ENCODE results near the gene RAB44.

Gene RAB44

GRCh38 chr6:36758516-36759147, 61.0 kb downstream of the RAB44 start:
- TF ChIP-seq ZNF274 (IDR thresholded peaks at IDR 0.05; ENCODE audit: low read depth, low read length), result no peak
- H3K4me3 ChIP-seq (ENCODE audit: low read length), result no peak overlapping the region

GRCh38 chr6:36759148-36759759, 61.6 kb downstream of the RAB44 start:
- H3K4me3 ChIP-seq (ENCODE audit: low read length), result no peak overlapping the region
- no peak for TF ChIP-seq ZNF274 (IDR thresholded peaks at IDR 0.05; ENCODE audit: low read depth, low read length)

- no peak overlapping the region for H3K4me3 ChIP-seq (ENCODE audit: low read length)
- TF ChIP-seq ZNF274 (IDR thresholded peaks at IDR 0.05; ENCODE audit: low read depth, low read length), result no peak
Observed at GRCh38 chr6:36760685-36761435, 63.2 kb downstream of the RAB44 start.

- TF ChIP-seq ZNF274 (IDR thresholded peaks at IDR 0.05; ENCODE audit: low read depth, low read length), result no peak
- no peak overlapping the region for H3K4me3 ChIP-seq (ENCODE audit: low read length)
Observed at GRCh38 chr6:36762123-36762522, 64.5 kb downstream of the RAB44 start.

GRCh38 chr6:36765190-36765589, 67.6 kb downstream of the RAB44 start:
- no peak for TF ChIP-seq ZNF274 (IDR thresholded peaks at IDR 0.05; ENCODE audit: low read depth, low read length)
- H3K4me3 ChIP-seq (ENCODE audit: low read length), result no peak overlapping the region

GRCh38 chr6:36765594-36766398, 68.2 kb downstream of the RAB44 start:
- no peak for TF ChIP-seq ZNF274 (IDR thresholded peaks at IDR 0.05; ENCODE audit: low read depth, low read length)
- H3K4me3 ChIP-seq (ENCODE audit: low read length), result no peak overlapping the region

GRCh38 chr6:36766399-36766945, 68.8 kb downstream of the RAB44 start:
- TF ChIP-seq ZNF274 (IDR thresholded peaks at IDR 0.05; ENCODE audit: low read depth, low read length), result no peak

GRCh38 chr6:36769183-36769675, 71.6 kb downstream of the RAB44 start:
- no peak overlapping the region for H3K4me3 ChIP-seq (ENCODE audit: low read length)
- no peak for TF ChIP-seq ZNF274 (IDR thresholded peaks at IDR 0.05; ENCODE audit: low read depth, low read length)

More at GRCh38 chr6:36766399-36766945, 68.8 kb downstream of the RAB44 start:
- H3K4me3 ChIP-seq (ENCODE audit: low read length), result no peak overlapping the region

- no peak for TF ChIP-seq ZNF274 (IDR thresholded peaks at IDR 0.05; ENCODE audit: low read depth, low read length)
- H3K4me3 ChIP-seq (ENCODE audit: low read length), result no peak overlapping the region
Observed at GRCh38 chr6:36769676-36770499, 72.3 kb downstream of the RAB44 start.

- TF ChIP-seq ZNF274 (IDR thresholded peaks at IDR 0.05; ENCODE audit: low read depth, low read length), result no peak
- H3K4me3 ChIP-seq (ENCODE audit: low read length), result no peak overlapping the region
Observed at GRCh38 chr6:36771145-36771544, 73.5 kb downstream of the RAB44 start.

- TF ChIP-seq ZNF274 (IDR thresholded peaks at IDR 0.05; ENCODE audit: low read depth, low read length), result no peak
Observed at GRCh38 chr6:36772397-36772796, 74.8 kb downstream of the RAB44 start.

GRCh38 chr6:36774331-36774730, 76.7 kb downstream of the RAB44 start:
- no peak overlapping the region for H3K4me3 ChIP-seq (ENCODE audit: low read length)
- no peak for TF ChIP-seq ZNF274 (IDR thresholded peaks at IDR 0.05; ENCODE audit: low read depth, low read length)

More at GRCh38 chr6:36772397-36772796, 74.8 kb downstream of the RAB44 start:
- no peak overlapping the region for H3K4me3 ChIP-seq (ENCODE audit: low read length)

GRCh38 chr6:36776167-36776566, 78.5 kb downstream of the RAB44 start:
- H3K4me3 ChIP-seq (ENCODE audit: low read length), result no peak overlapping the region
- TF ChIP-seq ZNF274 (IDR thresholded peaks at IDR 0.05; ENCODE audit: low read depth, low read length), result no peak
